SK-N-MC (cell line): ENCODE results near the gene TMEM184C.

ENCODE experiments used
- DNase-seq: peaks from one replicate; pipeline ENCODE4 v3.0.0-alpha.2; 2011; ENCODE audit warnings: low read depth, low spot score
- H3K27ac ChIP-seq: fragments of 200-600 bp; sonication (generic); 2 replicates; pipeline ENCODE4 v1.5.1; 2016; ENCODE audit warnings: mixed run types
- H3K36me3 ChIP-seq: fragments of 200-600 bp; sonication (generic); 2 replicates; pipeline ENCODE4 v1.6.1; 2017; ENCODE audit warnings: antibody characterized with exemption, low read length, mixed read lengths; ENCODE audit not compliant: insufficient read depth
- H3K4me3 ChIP-seq: fragments of 200-600 bp; sonication (generic); 2 replicates; pipeline ENCODE4 v1.5.1; 2016
- H3K9ac ChIP-seq: fragments of 200-600 bp; sonication (generic); 2 replicates; pipeline ENCODE4 v1.8.0; 2017; ENCODE audit warnings: mixed run types, mixed read lengths; ENCODE audit not compliant: insufficient read length
- H3K9me3 ChIP-seq: fragments of 200-600 bp; sonication (generic); 2 replicates; pipeline ENCODE4 v1.6.1; 2017; ENCODE audit warnings: low read depth, mild to moderate bottlenecking, antibody characterized with exemption, low read length, moderate library complexity, mixed read lengths
- EZH2 ChIP-seq: fragments of 200-600 bp; sonication (generic); IDR thresholded peaks from one replicate; pipeline ENCODE4 v1.6.1; 2017; ENCODE audit warnings: antibody characterized with exemption
- FOXP2 ChIP-seq: optimal IDR thresholded peaks from 2 replicates; pipeline ENCODE3; 2011; ENCODE audit warnings: mild to moderate bottlenecking, moderate library complexity; ENCODE audit not compliant: insufficient read depth; ENCODE audit errors: extremely low read length, control extremely low read depth
- POLR2AphosphoS5 ChIP-seq: IDR thresholded peaks from 2 replicates; pipeline ENCODE4 v1.6.1; 2012; ENCODE audit warnings: mild to moderate bottlenecking, low read depth, low read length, borderline replicate concordance

Gene TMEM184C

GRCh38 chr4:147617173-147617840 lies at the start of gene TMEM184C:
Gene TMEM184C, plus strand, starts transcription at chr4:147617397. Its CDS starts 560 bp downstream, at chr4:147617957.
- Histone ChIP-seq H3K9me3 (no peaks in the 10 kb centered on the region), H3K4me3 (peak within 1 kb of the TSS; percentile 97), H3K27ac (peak within 1 kb of the TSS; percentile 55; the same call in 1 of the 2 replicates), H3K36me3 (peaks cover 14% of the 10 kb centered on the region), H3K9ac (peak within 1 kb of the TSS; percentile 92)
- TF ChIP-seq POLR2AphosphoS5, result peak; percentile 86
- no peak for TF ChIP-seq EZH2
- peak; percentile 19 for TF ChIP-seq FOXP2
- peak; percentile 77 for DNase-seq

GRCh38 chr4:147570616-147571015 lies 46.6 kb upstream of the TMEM184C start:
- Histone ChIP-seq H3K9me3 (no peaks in the 10 kb centered on the region), H3K4me3 (no peak overlapping the region), H3K36me3 (no peaks in the 10 kb centered on the region), H3K9ac (no peak overlapping the region), H3K27ac (no peak overlapping the region)
- no peak for TF ChIP-seq EZH2
- no peak for TF ChIP-seq POLR2AphosphoS5
- no peak for TF ChIP-seq FOXP2
- no peak for DNase-seq

GRCh38 chr4:147571036-147571770 lies 46.0 kb upstream of the TMEM184C start:
- no peaks in the 10 kb centered on the region for H3K36me3 ChIP-seq
- H3K27ac ChIP-seq, result no peak overlapping the region
- H3K9me3 ChIP-seq, result no peaks in the 10 kb centered on the region
- no peak for DNase-seq
- H3K4me3 ChIP-seq, result no peak overlapping the region
- no peak overlapping the region for H3K9ac ChIP-seq
- TF ChIP-seq EZH2 (no peak), FOXP2 (no peak)

GRCh38 chr4:147576084-147576483 lies 41.1 kb upstream of the TMEM184C start:
- no peaks in the 10 kb centered on the region for H3K36me3 ChIP-seq
- DNase-seq, result no peak
- H3K9ac ChIP-seq, result no peak overlapping the region
- H3K9me3 ChIP-seq, result no peaks in the 10 kb centered on the region
- no peak overlapping the region for H3K4me3 ChIP-seq
- TF ChIP-seq POLR2AphosphoS5 (no peak), FOXP2 (no peak), EZH2 (no peak)
- H3K27ac ChIP-seq, result no peak overlapping the region

GRCh38 chr4:147578051-147578476 lies 39.1 kb upstream of the TMEM184C start:
- no peak for DNase-seq
- no peak overlapping the region for H3K4me3 ChIP-seq

GRCh38 chr4:147578593-147578992 lies 38.6 kb upstream of the TMEM184C start:
- Histone ChIP-seq H3K36me3 (no peaks in the 10 kb centered on the region), H3K4me3 (no peak overlapping the region), H3K9ac (no peak overlapping the region), H3K27ac (no peak overlapping the region), H3K9me3 (no peaks in the 10 kb centered on the region)
- no peak for DNase-seq
- TF ChIP-seq POLR2AphosphoS5 (no peak), EZH2 (no peak), FOXP2 (no peak)

More at GRCh38 chr4:147578051-147578476, 39.1 kb upstream of the TMEM184C start:
- H3K27ac ChIP-seq, result no peak overlapping the region
- no peaks in the 10 kb centered on the region for H3K9me3 ChIP-seq
- no peaks in the 10 kb centered on the region for H3K36me3 ChIP-seq
- no peak for TF ChIP-seq EZH2
- H3K9ac ChIP-seq, result no peak overlapping the region

- H3K9me3 ChIP-seq, result no peaks in the 10 kb centered on the region
- H3K27ac ChIP-seq, result no peak overlapping the region
- no peak for DNase-seq
- no peak overlapping the region for H3K4me3 ChIP-seq
- no peaks in the 10 kb centered on the region for H3K36me3 ChIP-seq
- no peak for TF ChIP-seq POLR2AphosphoS5
- TF ChIP-seq FOXP2, result no peak
- no peak for TF ChIP-seq EZH2
- H3K9ac ChIP-seq, result no peak overlapping the region
Observed at GRCh38 chr4:147580396-147580795, 36.8 kb upstream of the TMEM184C start.

- H3K27ac ChIP-seq, result peak overlapping the region; percentile 10; the same call in 1 of the 2 replicates
- H3K9ac ChIP-seq, result no peak overlapping the region
- no peaks in the 10 kb centered on the region for H3K36me3 ChIP-seq
- TF ChIP-seq POLR2AphosphoS5, result no peak
- TF ChIP-seq FOXP2, result no peak
- no peak for TF ChIP-seq EZH2
- H3K4me3 ChIP-seq, result no peak overlapping the region
- no peak for DNase-seq
- H3K9me3 ChIP-seq, result no peaks in the 10 kb centered on the region
Observed at GRCh38 chr4:147581606-147582350, 35.4 kb upstream of the TMEM184C start.
